ENCODE measurements around the gene NAGS. TPM values are rescaled to one million over a fixed set of nuclear protein-coding genes. Genes with fewer than 3 reads are reported as not detected.

NAGS gene
- total RNA-seq, 1 donor from 2014 or later = 1.0 TPM

GRCh38 chr17:44007346-44008204 is 3.2 kb downstream of the NAGS start:
- DNase-seq (no peak), ATAC-seq (ENCODE audit: low read depth) (no peak)
- TF ChIP-seq, protein P1, sequence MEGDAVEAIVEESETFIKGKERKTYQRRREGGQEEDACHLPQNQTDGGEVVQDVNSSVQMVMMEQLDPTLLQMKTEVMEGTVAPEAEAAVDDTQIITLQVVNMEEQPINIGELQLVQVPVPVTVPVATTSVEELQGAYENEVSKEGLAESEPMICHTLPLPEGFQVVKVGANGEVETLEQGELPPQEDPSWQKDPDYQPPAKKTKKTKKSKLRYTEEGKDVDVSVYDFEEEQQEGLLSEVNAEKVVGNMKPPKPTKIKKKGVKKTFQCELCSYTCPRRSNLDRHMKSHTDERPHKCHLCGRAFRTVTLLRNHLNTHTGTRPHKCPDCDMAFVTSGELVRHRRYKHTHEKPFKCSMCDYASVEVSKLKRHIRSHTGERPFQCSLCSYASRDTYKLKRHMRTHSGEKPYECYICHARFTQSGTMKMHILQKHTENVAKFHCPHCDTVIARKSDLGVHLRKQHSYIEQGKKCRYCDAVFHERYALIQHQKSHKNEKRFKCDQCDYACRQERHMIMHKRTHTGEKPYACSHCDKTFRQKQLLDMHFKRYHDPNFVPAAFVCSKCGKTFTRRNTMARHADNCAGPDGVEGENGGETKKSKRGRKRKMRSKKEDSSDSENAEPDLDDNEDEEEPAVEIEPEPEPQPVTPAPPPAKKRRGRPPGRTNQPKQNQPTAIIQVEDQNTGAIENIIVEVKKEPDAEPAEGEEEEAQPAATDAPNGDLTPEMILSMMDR (IDR thresholded peaks at IDR 0.05) = no peak
- Mint-ChIP-seq H3K4me1 (peaks cover 24% of the 10 kb centered on the region), H3K36me3 (ENCODE audit: low read depth) (peaks cover 14% of the 10 kb centered on the region), H3K27ac (peak overlapping the region; percentile 76), H3K9me3 (no peaks in the 10 kb centered on the region), H3K27me3 (peaks cover 9% of the 10 kb centered on the region), H3K4me3 (peak overlapping the region; percentile 90)
- intact Hi-C loops (cut with micrococcal nuclease) = loop anchor here (1.0 to 5.0 kb wide), 5 partner anchors 63 to 229 kb away; partner anchors contain the start of genes DUSP3, G6PC3, HDAC5 and MPP2
- CTCF ChIA-PET = interaction anchor here (1.2 kb wide), 1 partner anchor 34 kb away, joined by 3 read pairs; no protein-coding TSS in a partner anchor
- POLR2A ChIA-PET = interaction anchor here (0.8 kb wide), 1 partner anchor 214 kb away, joined by 3 read pairs; no protein-coding TSS in a partner anchor

DNA sequence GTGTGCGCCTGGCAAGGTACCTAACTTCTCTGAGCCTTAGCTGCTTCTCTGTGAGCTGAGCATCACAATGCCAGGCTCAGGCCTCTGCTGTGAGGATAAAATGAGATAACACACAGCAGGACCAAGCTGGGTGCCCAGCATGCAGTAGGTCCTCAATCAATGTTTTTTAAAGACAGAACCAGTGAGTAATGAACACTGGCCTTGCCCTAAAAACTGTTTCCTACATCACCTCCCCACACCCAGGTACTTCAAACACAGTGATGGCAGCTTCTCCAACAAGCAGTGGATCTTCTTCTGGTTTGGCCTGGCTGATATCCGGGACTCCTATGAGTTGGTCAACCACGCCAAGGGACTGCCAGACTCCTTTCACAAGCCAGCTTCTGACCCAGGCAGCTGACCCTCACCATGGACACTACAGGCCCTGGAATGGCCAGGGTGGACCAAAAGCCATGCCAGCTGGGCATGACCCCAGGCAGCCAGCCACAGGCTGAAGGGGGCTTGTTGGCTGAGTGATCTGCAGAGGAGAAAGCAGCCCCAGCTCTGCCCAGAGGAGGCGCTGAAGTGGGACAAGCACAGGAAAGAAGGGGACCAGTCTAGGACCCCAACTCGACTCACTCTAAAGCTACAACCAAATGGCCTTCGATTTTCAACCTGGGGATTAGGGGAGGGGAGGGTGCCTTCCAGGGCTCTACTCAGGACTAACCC is 3.9 kb downstream of the NAGS start:
- intact Hi-C loops (cut with micrococcal nuclease) = loop anchor here (5.0 kb wide), 2 partner anchors 101 to 114 kb away; partner anchors contain the start of genes HDAC5 and MPP2
- no peak overlapping the region for H3K27ac Mint-ChIP-seq
- no peaks in the 10 kb centered on the region for H3K9me3 Mint-ChIP-seq
- H3K27me3 Mint-ChIP-seq = peaks cover 9% of the 10 kb centered on the region
- TF ChIP-seq, protein P1 (IDR thresholded peaks at IDR 0.05) = no peak
- peaks cover 26% of the 10 kb centered on the region for H3K4me1 Mint-ChIP-seq
- peaks cover 14% of the 10 kb centered on the region for H3K36me3 Mint-ChIP-seq (ENCODE audit: low read depth)
- no peak for DNase-seq
- H3K4me3 Mint-ChIP-seq = peak overlapping the region; percentile 90
- CTCF ChIA-PET = no interaction called here
- ATAC-seq (ENCODE audit: low read depth) = no peak
- POLR2A ChIA-PET = interaction anchor here (0.7 kb wide), 1 partner anchor 98 kb away, joined by 3 read pairs; no protein-coding TSS in a partner anchor

DNA sequence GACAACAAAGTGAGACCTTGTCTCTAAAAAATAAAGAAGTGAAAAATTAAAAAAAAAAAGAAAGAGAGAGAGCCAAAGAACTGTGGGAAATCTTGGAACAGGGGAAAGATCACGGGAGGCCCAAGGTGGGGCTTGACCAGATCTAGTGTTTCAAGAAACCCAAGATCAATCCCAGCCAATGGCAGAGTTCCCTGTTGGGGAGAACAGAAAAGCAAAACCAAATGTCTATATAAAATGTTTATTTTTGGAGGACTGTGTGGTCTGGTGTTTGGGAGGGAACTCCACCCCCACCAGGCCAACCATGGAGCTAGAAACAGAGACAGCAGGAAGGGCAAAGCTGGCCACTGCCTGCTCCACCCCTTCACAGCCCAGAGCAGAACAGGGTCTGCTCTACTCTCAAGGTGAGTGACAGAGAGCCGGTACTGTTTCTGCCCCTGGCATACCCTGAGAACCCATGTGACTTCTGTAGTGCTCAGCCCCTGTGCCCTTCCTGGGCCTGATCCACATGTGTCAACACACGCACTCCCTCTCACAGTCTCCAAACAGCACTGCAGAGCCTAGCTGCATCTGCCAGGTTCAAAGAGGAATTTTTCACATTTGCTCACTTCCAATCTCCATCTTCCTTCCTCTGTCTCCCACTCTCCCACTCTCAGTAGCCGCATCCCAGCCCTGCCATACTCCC is 6.7 kb downstream of the NAGS start:
- no peak for ATAC-seq (ENCODE audit: low read depth)

GRCh38 chr17:44011876-44012275 is 7.5 kb downstream of the NAGS start:
- Mint-ChIP-seq H3K4me3 (no peak overlapping the region), H3K36me3 (ENCODE audit: low read depth) (peaks cover 17% of the 10 kb centered on the region), H3K9me3 (no peaks in the 10 kb centered on the region), H3K4me1 (peaks cover 26% of the 10 kb centered on the region), H3K27ac (no peak overlapping the region), H3K27me3 (no peaks in the 10 kb centered on the region)
- DNase-seq = no peak
- intact Hi-C loops (cut with micrococcal nuclease) = loop anchor here (10.0 kb wide), 1 partner anchor 493 kb away; the partner anchor contains the start of gene GPATCH8
- POLR2A ChIA-PET = no interaction called here
- TF ChIP-seq, protein P1 (IDR thresholded peaks at IDR 0.05) = no peak
- no peak for ATAC-seq (ENCODE audit: low read depth)
- CTCF ChIA-PET = no interaction called here

More for the DNA sequence above, 6.7 kb downstream of the NAGS start:
- Mint-ChIP-seq H3K36me3 (ENCODE audit: low read depth) (peaks cover 18% of the 10 kb centered on the region), H3K4me3 (no peak overlapping the region), H3K9me3 (no peaks in the 10 kb centered on the region), H3K27me3 (peaks cover 2% of the 10 kb centered on the region), H3K4me1 (peaks cover 31% of the 10 kb centered on the region), H3K27ac (peak overlapping the region; percentile 24)
- POLR2A ChIA-PET = interaction anchor here (0.6 kb wide), 1 partner anchor 46 kb away, joined by 3 read pairs; no protein-coding TSS in a partner anchor
- no peak for DNase-seq
- intact Hi-C loops (cut with micrococcal nuclease) = loop anchor here (10.0 kb wide), 1 partner anchor 494 kb away; the partner anchor contains the start of gene GPATCH8
- TF ChIP-seq, protein P1 (IDR thresholded peaks at IDR 0.05) = no peak
- CTCF ChIA-PET = no interaction called here
